ENCODE results near the gene RAB4A. TPM values are rescaled to one million over a fixed set of nuclear protein-coding genes. Genes with fewer than 3 reads are reported as not detected.

RAB4A gene
- total and polyA plus RNA-seq, 2 of the 13 experiments (the other 11 are each of a cell fraction or from before 2014, with no cell fraction given): 56.0 to 80.1 TPM

DNA sequence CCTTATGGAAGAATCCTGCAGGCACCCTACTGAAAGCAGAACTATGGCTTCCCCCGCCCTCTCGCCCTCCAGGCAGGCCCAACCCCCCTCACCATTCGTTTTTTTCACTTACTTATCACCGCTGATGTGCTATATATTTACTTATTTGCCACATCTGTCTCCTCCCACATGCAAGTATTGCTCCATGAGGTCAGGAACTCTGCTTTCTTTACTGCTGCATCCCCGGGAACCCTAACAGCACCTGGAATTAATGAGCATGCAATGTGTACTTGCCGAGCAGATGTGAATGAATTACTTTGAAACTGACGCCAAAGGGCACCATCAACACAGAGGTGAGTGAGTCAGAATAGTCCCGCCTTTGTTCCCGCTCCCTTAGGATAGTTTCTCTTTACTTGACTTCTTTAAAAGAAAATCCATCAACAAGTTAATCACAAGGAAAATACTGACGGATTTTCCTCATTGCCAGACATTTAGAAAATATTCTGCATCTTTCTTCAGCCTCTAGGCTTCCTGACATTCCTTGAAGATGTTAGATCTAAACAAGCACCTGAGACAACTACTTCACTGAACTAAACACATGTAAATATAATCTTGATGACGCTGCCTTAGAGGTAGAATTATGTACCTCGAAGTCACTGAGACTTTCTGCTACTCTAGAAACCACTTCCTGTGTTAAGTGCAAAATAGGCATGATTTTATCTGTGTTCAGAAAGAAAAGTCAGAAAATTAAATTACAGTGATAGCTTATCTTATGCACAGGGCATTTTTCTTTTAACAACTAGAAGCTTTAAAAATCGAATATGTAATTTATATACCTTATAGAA lies 17.5 kb upstream of the RAB4A start (continued):
- TF ChIP-seq ZNF746 (CRISPR knock-in tag; IDR thresholded peaks at IDR 0.05) (no peak), XBP1 (CRISPR knock-in tag; IDR thresholded peaks at IDR 0.05) (no peak), ARNT2 (CRISPR knock-in tag; IDR thresholded peaks at IDR 0.05; ENCODE audit: low read depth) (no peak), NCOR1 (IDR thresholded peaks at IDR 0.05; ENCODE audit: borderline replicate concordance, low read length) (peak; percentile 44; the same call in 1 of the 2 replicates), ISL2 (CRISPR knock-in tag; IDR thresholded peaks at IDR 0.05) (no peak), ZNF816 (CRISPR knock-in tag; IDR thresholded peaks at IDR 0.05; ENCODE audit: borderline replicate concordance) (no peak), ZNF354B (CRISPR knock-in tag; IDR thresholded peaks at IDR 0.05) (no peak), ZNF547 (CRISPR knock-in tag; IDR thresholded peaks at IDR 0.05) (no peak), ZNF562 (CRISPR knock-in tag; IDR thresholded peaks at IDR 0.05; ENCODE audit: borderline replicate concordance) (no peak), ZNF878 (CRISPR knock-in tag; IDR thresholded peaks at IDR 0.05) (no peak), ZNF253 (CRISPR knock-in tag; IDR thresholded peaks at IDR 0.05; ENCODE audit: borderline replicate concordance) (no peak), ZNF564 (CRISPR knock-in tag; IDR thresholded peaks at IDR 0.05) (no peak), POLR2G (IDR thresholded peaks at IDR 0.05; ENCODE audit: low read depth, low read length) (no peak)
- TF ChIP-seq, protein P1, sequence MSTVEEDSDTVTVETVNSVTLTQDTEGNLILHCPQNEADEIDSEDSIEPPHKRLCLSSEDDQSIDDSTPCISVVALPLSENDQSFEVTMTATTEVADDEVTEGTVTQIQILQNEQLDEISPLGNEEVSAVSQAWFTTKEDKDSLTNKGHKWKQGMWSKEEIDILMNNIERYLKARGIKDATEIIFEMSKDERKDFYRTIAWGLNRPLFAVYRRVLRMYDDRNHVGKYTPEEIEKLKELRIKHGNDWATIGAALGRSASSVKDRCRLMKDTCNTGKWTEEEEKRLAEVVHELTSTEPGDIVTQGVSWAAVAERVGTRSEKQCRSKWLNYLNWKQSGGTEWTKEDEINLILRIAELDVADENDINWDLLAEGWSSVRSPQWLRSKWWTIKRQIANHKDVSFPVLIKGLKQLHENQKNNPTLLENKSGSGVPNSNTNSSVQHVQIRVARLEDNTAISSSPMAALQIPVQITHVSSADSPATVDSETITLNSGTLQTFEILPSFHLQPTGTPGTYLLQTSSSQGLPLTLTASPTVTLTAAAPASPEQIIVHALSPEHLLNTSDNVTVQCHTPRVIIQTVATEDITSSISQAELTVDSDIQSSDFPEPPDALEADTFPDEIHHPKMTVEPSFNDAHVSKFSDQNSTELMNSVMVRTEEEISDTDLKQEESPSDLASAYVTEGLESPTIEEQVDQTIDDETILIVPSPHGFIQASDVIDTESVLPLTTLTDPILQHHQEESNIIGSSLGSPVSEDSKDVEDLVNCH (CRISPR knock-in tag; IDR thresholded peaks at IDR 0.05): no peak
- TF ChIP-seq, protein P2, sequence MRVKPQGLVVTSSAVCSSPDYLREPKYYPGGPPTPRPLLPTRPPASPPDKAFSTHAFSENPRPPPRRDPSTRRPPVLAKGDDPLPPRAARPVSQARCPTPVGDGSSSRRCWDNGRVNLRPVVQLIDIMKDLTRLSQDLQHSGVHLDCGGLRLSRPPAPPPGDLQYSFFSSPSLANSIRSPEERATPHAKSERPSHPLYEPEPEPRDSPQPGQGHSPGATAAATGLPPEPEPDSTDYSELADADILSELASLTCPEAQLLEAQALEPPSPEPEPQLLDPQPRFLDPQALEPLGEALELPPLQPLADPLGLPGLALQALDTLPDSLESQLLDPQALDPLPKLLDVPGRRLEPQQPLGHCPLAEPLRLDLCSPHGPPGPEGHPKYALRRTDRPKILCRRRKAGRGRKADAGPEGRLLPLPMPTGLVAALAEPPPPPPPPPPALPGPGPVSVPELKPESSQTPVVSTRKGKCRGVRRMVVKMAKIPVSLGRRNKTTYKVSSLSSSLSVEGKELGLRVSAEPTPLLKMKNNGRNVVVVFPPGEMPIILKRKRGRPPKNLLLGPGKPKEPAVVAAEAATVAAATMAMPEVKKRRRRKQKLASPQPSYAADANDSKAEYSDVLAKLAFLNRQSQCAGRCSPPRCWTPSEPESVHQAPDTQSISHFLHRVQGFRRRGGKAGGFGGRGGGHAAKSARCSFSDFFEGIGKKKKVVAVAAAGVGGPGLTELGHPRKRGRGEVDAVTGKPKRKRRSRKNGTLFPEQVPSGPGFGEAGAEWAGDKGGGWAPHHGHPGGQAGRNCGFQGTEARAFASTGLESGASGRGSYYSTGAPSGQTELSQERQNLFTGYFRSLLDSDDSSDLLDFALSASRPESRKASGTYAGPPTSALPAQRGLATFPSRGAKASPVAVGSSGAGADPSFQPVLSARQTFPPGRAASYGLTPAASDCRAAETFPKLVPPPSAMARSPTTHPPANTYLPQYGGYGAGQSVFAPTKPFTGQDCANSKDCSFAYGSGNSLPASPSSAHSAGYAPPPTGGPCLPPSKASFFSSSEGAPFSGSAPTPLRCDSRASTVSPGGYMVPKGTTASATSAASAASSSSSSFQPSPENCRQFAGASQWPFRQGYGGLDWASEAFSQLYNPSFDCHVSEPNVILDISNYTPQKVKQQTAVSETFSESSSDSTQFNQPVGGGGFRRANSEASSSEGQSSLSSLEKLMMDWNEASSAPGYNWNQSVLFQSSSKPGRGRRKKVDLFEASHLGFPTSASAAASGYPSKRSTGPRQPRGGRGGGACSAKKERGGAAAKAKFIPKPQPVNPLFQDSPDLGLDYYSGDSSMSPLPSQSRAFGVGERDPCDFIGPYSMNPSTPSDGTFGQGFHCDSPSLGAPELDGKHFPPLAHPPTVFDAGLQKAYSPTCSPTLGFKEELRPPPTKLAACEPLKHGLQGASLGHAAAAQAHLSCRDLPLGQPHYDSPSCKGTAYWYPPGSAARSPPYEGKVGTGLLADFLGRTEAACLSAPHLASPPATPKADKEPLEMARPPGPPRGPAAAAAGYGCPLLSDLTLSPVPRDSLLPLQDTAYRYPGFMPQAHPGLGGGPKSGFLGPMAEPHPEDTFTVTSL (CRISPR knock-in tag; IDR thresholded peaks at IDR 0.05; ENCODE audit: borderline replicate concordance): no peak
- TF ChIP-seq, protein P3, sequence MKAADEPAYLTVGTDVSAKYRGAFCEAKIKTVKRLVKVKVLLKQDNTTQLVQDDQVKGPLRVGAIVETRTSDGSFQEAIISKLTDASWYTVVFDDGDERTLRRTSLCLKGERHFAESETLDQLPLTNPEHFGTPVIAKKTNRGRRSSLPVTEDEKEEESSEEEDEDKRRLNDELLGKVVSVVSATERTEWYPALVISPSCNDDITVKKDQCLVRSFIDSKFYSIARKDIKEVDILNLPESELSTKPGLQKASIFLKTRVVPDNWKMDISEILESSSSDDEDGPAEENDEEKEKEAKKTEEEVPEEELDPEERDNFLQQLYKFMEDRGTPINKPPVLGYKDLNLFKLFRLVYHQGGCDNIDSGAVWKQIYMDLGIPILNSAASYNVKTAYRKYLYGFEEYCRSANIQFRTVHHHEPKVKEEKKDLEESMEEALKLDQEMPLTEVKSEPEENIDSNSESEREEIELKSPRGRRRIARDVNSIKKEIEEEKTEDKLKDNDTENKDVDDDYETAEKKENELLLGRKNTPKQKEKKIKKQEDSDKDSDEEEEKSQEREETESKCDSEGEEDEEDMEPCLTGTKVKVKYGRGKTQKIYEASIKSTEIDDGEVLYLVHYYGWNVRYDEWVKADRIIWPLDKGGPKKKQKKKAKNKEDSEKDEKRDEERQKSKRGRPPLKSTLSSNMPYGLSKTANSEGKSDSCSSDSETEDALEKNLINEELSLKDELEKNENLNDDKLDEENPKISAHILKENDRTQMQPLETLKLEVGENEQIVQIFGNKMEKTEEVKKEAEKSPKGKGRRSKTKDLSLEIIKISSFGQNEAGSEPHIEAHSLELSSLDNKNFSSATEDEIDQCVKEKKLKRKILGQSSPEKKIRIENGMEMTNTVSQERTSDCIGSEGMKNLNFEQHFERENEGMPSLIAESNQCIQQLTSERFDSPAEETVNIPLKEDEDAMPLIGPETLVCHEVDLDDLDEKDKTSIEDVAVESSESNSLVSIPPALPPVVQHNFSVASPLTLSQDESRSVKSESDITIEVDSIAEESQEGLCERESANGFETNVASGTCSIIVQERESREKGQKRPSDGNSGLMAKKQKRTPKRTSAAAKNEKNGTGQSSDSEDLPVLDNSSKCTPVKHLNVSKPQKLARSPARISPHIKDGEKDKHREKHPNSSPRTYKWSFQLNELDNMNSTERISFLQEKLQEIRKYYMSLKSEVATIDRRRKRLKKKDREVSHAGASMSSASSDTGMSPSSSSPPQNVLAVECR (CRISPR knock-in tag; IDR thresholded peaks at IDR 0.05; ENCODE audit: borderline replicate concordance): no peak; the same call in 1 of the 2 replicates

Data from HepG2 (cell line).